ENCODE data around the gene LAMA3. TPM values are rescaled to one million over a fixed set of nuclear protein-coding genes. Genes with fewer than 3 reads are reported as not detected.
"Not testable (repeated sequence)": the region's sequence is repeated elsewhere in the genome, so short reads cannot be mapped to it uniquely, and the experiment has no call there.

Gene LAMA3
- total RNA-seq, 4 donors from 2014 or later, result 14.9 to 81.4 (median 69.3) TPM

GRCh38 chr18:23711426-23711825 is 22.2 kb downstream of the LAMA3 start:
- H3K27ac ChIP-seq, result peak overlapping the region in 2 of 4 donors; percentile 41 to 60

GRCh38 chr18:23712445-23712844 is 23.2 kb downstream of the LAMA3 start:
- no peak for TF ChIP-seq POLR2A (IDR thresholded peaks at IDR 0.05)
- TF ChIP-seq CTCF (IDR thresholded peaks at IDR 0.05), result no peak
- no peak for DNase-seq

More at GRCh38 chr18:23711426-23711825, 22.2 kb downstream of the LAMA3 start:
- TF ChIP-seq POLR2A (IDR thresholded peaks at IDR 0.05) (no peak), CTCF (IDR thresholded peaks at IDR 0.05) (no peak)
- Histone ChIP-seq H3K27me3 (no peaks in the 10 kb centered on the region), H3K36me3 (no peaks in the 10 kb centered on the region), H3K9me3 (no peaks in the 10 kb centered on the region), H3K4me1 (peaks cover 0 to 12% (median 0%) of the 10 kb centered on the region in 4 donors), H3K4me3 (no peak overlapping the region)
- peak in 1 of 3 donors; percentile 51 for DNase-seq

GRCh38 chr18:23714576-23714975 is 25.3 kb downstream of the LAMA3 start:
- no peaks in the 10 kb centered on the region for H3K9me3 ChIP-seq
- peaks cover 0 to 12% (median 0%) of the 10 kb centered on the region in 4 donors for H3K4me1 ChIP-seq
- H3K27me3 ChIP-seq, result no peaks in the 10 kb centered on the region
- no peak for DNase-seq
- TF ChIP-seq CTCF (IDR thresholded peaks at IDR 0.05) (no peak), POLR2A (IDR thresholded peaks at IDR 0.05) (no peak)
- no peaks in the 10 kb centered on the region for H3K36me3 ChIP-seq
- H3K27ac ChIP-seq, result no peak overlapping the region
- H3K4me3 ChIP-seq, result no peak overlapping the region

More at GRCh38 chr18:23712445-23712844, 23.2 kb downstream of the LAMA3 start:
- H3K4me3 ChIP-seq, result no peak overlapping the region
- H3K9me3 ChIP-seq, result no peaks in the 10 kb centered on the region
- peaks cover 0 to 12% (median 0%) of the 10 kb centered on the region in 4 donors for H3K4me1 ChIP-seq
- no peaks in the 10 kb centered on the region for H3K36me3 ChIP-seq
- no peak overlapping the region for H3K27ac ChIP-seq
- no peaks in the 10 kb centered on the region for H3K27me3 ChIP-seq

- not testable (repeated sequence) for H3K4me3 ChIP-seq, H3K27me3 ChIP-seq, H3K27ac ChIP-seq, H3K9me3 ChIP-seq, DNase-seq, H3K36me3 ChIP-seq, H3K4me1 ChIP-seq
Measured at GRCh38 chr18:23716079-23716478, 26.8 kb downstream of the LAMA3 start.

- H3K27ac ChIP-seq, result no peak overlapping the region
Measured at GRCh38 chr18:23716516-23716915, 27.3 kb downstream of the LAMA3 start.

GRCh38 chr18:23716966-23717365 is 27.7 kb downstream of the LAMA3 start:
- DNase-seq, result no peak
- Histone ChIP-seq H3K36me3 (no peaks in the 10 kb centered on the region), H3K9me3 (no peaks in the 10 kb centered on the region), H3K4me1 (peaks cover 0 to 12% (median 0%) of the 10 kb centered on the region in 4 donors), H3K4me3 (no peak overlapping the region), H3K27ac (no peak overlapping the region), H3K27me3 (no peaks in the 10 kb centered on the region)
- TF ChIP-seq POLR2A (IDR thresholded peaks at IDR 0.05) (no peak), CTCF (IDR thresholded peaks at IDR 0.05) (no peak)

More at GRCh38 chr18:23716516-23716915, 27.3 kb downstream of the LAMA3 start:
- no peak overlapping the region for H3K4me3 ChIP-seq
- no peak for TF ChIP-seq CTCF (IDR thresholded peaks at IDR 0.05)
- no peak for TF ChIP-seq POLR2A (IDR thresholded peaks at IDR 0.05)
- no peaks in the 10 kb centered on the region for H3K9me3 ChIP-seq
- peaks cover 0 to 9% (median 0%) of the 10 kb centered on the region in 4 donors for H3K4me1 ChIP-seq
- H3K27me3 ChIP-seq, result no peaks in the 10 kb centered on the region
- DNase-seq, result no peak
- no peaks in the 10 kb centered on the region for H3K36me3 ChIP-seq

All from Peyer's patch (tissue), 4 donors.